A673 (cell line): ENCODE measurements around the gene AKAP3.

ENCODE experiments used
- CTCF ChIP-seq: fragments of 300-800, 200-600 bp; sonication (generic); conservative IDR thresholded peaks from 2 replicates; pipeline ENCODE4 v1.5.1; 2017; ENCODE audit warnings: low read depth, mild to moderate bottlenecking, antibody characterized with exemption, low read length, moderate library complexity, mixed read lengths
- EZH2 ChIP-seq: fragments of 200-600 bp; sonication (generic); IDR thresholded peaks from 2 replicates; pipeline ENCODE4 v1.6.1; 2017; ENCODE audit warnings: borderline replicate concordance, low read depth, mild to moderate bottlenecking, mixed read lengths, antibody characterized with exemption, low read length; ENCODE audit not compliant: poor library complexity, severe bottlenecking

- TF ChIP-seq EZH2, result no peak
- TF ChIP-seq CTCF, result no peak
Observed at GRCh38 chr12:4621511-4621910, 27.3 kb downstream of the AKAP3 start.
